ENCODE measurements around the gene SLC10A7. TPM values are rescaled to one million over a fixed set of nuclear protein-coding genes. Genes with fewer than 3 reads are reported as not detected.

Gene SLC10A7
- total RNA-seq, 4 donors from 2014 or later, result 10.1 to 24.5 (median 11.7) TPM

- no peak for DNase-seq (ENCODE audit: low spot score in 2 of 2)
- Histone ChIP-seq H3K36me3 (no peaks in the 10 kb centered on the region), H3K27ac (no peak overlapping the region), H3K4me1 (no peaks in the 10 kb centered on the region), H3K9me3 (no peaks in the 10 kb centered on the region), H3K27me3 (no peaks in the 10 kb centered on the region), H3K4me3 (no peak overlapping the region)
- WGBS, result 81% methylated on average over 2 of the region's 2 CpGs
- TF ChIP-seq CTCF (IDR thresholded peaks at IDR 0.05), result no peak
- TF ChIP-seq POLR2AphosphoS5 (IDR thresholded peaks at IDR 0.05), result no peak
Observed at GRCh38 chr4:146477054-146477453, 44.7 kb downstream of the SLC10A7 start.

GRCh38 chr4:146472404-146472803 is 49.3 kb downstream of the SLC10A7 start:
- DNase-seq (ENCODE audit: low spot score in 2 of 2), result no peak
- 90% methylated on average over 1 of the region's 1 CpG for WGBS
- Histone ChIP-seq H3K9me3 (no peaks in the 10 kb centered on the region), H3K36me3 (no peaks in the 10 kb centered on the region), H3K27me3 (no peaks in the 10 kb centered on the region), H3K4me1 (no peaks in the 10 kb centered on the region), H3K4me3 (no peak overlapping the region), H3K27ac (no peak overlapping the region)
- TF ChIP-seq POLR2AphosphoS5 (IDR thresholded peaks at IDR 0.05) (no peak), EP300 (IDR thresholded peaks at IDR 0.05) (no peak), CTCF (IDR thresholded peaks at IDR 0.05) (no peak), POLR2A (IDR thresholded peaks at IDR 0.05) (no peak)

GRCh38 chr4:146470604-146471003 is 51.1 kb downstream of the SLC10A7 start:
- Histone ChIP-seq H3K9me3 (no peaks in the 10 kb centered on the region), H3K36me3 (no peaks in the 10 kb centered on the region), H3K4me3 (no peak overlapping the region), H3K27ac (no peak overlapping the region), H3K27me3 (no peaks in the 10 kb centered on the region), H3K4me1 (no peaks in the 10 kb centered on the region)
- no peak for DNase-seq (ENCODE audit: low spot score in 2 of 2)
- TF ChIP-seq POLR2A (IDR thresholded peaks at IDR 0.05) (no peak), EP300 (IDR thresholded peaks at IDR 0.05) (no peak), CTCF (IDR thresholded peaks at IDR 0.05) (no peak), POLR2AphosphoS5 (IDR thresholded peaks at IDR 0.05) (no peak)

GRCh38 chr4:146469022-146469421 is 52.7 kb downstream of the SLC10A7 start:
- 92% methylated on average over 1 of the region's 1 CpG for WGBS
- no peaks in the 10 kb centered on the region for H3K27me3 ChIP-seq
- H3K9me3 ChIP-seq, result no peaks in the 10 kb centered on the region

GRCh38 chr4:146465628-146466027 is 56.1 kb downstream of the SLC10A7 start:
- H3K27me3 ChIP-seq, result no peaks in the 10 kb centered on the region
- TF ChIP-seq POLR2A (IDR thresholded peaks at IDR 0.05), result no peak
- TF ChIP-seq POLR2AphosphoS5 (IDR thresholded peaks at IDR 0.05), result no peak
- TF ChIP-seq CTCF (IDR thresholded peaks at IDR 0.05), result no peak
- no peak for DNase-seq (ENCODE audit: low spot score in 2 of 2)
- no peak overlapping the region for H3K4me3 ChIP-seq
- 94% methylated on average over 1 of the region's 1 CpG for WGBS
- H3K9me3 ChIP-seq, result no peaks in the 10 kb centered on the region
- no peaks in the 10 kb centered on the region for H3K36me3 ChIP-seq
- H3K27ac ChIP-seq, result no peak overlapping the region
- no peaks in the 10 kb centered on the region for H3K4me1 ChIP-seq

More at GRCh38 chr4:146469022-146469421, 52.7 kb downstream of the SLC10A7 start:
- Histone ChIP-seq H3K27ac (no peak overlapping the region), H3K4me3 (no peak overlapping the region), H3K4me1 (no peaks in the 10 kb centered on the region), H3K36me3 (no peaks in the 10 kb centered on the region)
- DNase-seq (ENCODE audit: low spot score in 2 of 2), result no peak
- TF ChIP-seq CTCF (IDR thresholded peaks at IDR 0.05) (no peak), POLR2A (IDR thresholded peaks at IDR 0.05) (no peak), EP300 (IDR thresholded peaks at IDR 0.05) (no peak), POLR2AphosphoS5 (IDR thresholded peaks at IDR 0.05) (no peak)
